GM13977 (cell line): ENCODE measurements around the gene SRPK3.

Source experiments
- DNase-seq: peaks from one replicate; pipeline ENCODE4 v3.0.0; 2012; ENCODE audit warnings: low spot score
- CTCF ChIP-seq: IDR thresholded peaks from 2 replicates; pipeline ENCODE4 v1.5.1; 2012; ENCODE audit warnings: mild to moderate bottlenecking, control low read depth; ENCODE audit not compliant: insufficient read depth; ENCODE audit errors: extremely low read depth, missing control alignments
- in situ Hi-C: fragments of 300-500 bp; cut with MboI; formaldehyde crosslinking; loops from one replicate; pipeline ENCODE4 v1.12.0; 2022; ENCODE audit warnings: low sequenced_read_pairs, low pct_unique_long_range_greater_than_20kb, mixed read lengths, inconsistent platforms; ENCODE audit not compliant: unreplicated experiment

The SRPK3 gene

GRCh38 chrX:153768311-153769157 is 12.3 kb upstream of the SRPK3 start:
- peak; percentile 42 for DNase-seq
- in situ Hi-C loops = no loop called here
- TF ChIP-seq CTCF = no peak

- peak; percentile 22 for DNase-seq
- no peak for TF ChIP-seq CTCF
- in situ Hi-C loops = no loop called here
Measured at GRCh38 chrX:153769158-153769864, 11.5 kb upstream of the SRPK3 start.

GRCh38 chrX:153769865-153770600 is 10.8 kb upstream of the SRPK3 start:
- in situ Hi-C loops = no loop called here
- no peak for TF ChIP-seq CTCF
- DNase-seq = peak; percentile 33

GRCh38 chrX:153770601-153771414 is 10.0 kb upstream of the SRPK3 start:
- in situ Hi-C loops = no loop called here
- peak; percentile 38 for DNase-seq

GRCh38 chrX:153771415-153772315 is 9.2 kb upstream of the SRPK3 start:
- TF ChIP-seq CTCF = no peak
- DNase-seq = peak; percentile 20
- in situ Hi-C loops = no loop called here

More at GRCh38 chrX:153770601-153771414, 10.0 kb upstream of the SRPK3 start:
- TF ChIP-seq CTCF = no peak
